ENCODE data around the gene GPR139.

DNA sequence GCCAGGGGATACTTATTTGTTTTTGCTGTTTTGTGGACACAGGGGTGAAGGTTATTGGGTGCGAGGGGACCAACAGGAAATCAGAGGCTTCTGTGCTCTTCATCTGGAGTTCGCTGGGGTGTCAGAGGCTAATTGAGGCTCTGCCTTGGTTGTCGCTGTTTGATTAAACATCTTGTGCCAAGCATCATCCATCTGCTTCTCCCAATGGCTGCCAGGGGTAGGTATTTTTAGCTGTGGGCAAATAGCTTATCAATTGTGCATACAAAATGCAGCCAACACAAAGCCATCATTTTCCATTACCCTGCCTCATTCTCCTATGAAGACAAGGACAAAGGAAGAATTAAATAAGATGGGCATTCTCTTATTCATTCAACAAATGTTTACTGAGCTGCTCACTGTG, 27.8 kb downstream of the GPR139 start:
- TF ChIP-seq, protein P1, sequence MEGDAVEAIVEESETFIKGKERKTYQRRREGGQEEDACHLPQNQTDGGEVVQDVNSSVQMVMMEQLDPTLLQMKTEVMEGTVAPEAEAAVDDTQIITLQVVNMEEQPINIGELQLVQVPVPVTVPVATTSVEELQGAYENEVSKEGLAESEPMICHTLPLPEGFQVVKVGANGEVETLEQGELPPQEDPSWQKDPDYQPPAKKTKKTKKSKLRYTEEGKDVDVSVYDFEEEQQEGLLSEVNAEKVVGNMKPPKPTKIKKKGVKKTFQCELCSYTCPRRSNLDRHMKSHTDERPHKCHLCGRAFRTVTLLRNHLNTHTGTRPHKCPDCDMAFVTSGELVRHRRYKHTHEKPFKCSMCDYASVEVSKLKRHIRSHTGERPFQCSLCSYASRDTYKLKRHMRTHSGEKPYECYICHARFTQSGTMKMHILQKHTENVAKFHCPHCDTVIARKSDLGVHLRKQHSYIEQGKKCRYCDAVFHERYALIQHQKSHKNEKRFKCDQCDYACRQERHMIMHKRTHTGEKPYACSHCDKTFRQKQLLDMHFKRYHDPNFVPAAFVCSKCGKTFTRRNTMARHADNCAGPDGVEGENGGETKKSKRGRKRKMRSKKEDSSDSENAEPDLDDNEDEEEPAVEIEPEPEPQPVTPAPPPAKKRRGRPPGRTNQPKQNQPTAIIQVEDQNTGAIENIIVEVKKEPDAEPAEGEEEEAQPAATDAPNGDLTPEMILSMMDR (IDR thresholded peaks at IDR 0.05): no peak
- TF ChIP-seq POLR2A (IDR thresholded peaks at IDR 0.05): no peak

Data from uterus (tissue), 2 donors.